Measurements from ENCODE around the gene NFIB. TPM values are rescaled to one million over a fixed set of nuclear protein-coding genes. Genes with fewer than 3 reads are reported as not detected.

Gene NFIB
- total and polyA plus RNA-seq, 5 donors: 22.5 to 143 (median 134) TPM

DNA sequence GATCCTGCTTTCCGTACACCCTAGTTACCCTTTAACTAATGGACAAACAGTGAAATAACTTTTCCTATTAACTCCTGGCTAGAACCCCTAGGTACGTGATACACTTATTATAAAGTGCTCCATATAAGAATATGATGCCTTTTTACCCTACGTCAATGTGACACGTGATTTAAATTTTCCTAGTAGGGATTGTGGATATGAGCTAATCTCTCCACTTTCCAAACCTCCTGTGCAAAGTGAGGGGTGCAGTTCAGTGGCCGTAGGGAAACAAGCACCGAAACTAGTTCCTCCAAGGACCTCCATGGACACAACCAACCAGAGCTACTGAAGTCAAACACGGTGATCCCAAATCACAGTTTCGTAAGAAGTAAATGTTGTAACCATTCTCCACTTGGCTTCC is 19.3 kb downstream of the NFIB start:
- WGBS: 74% methylated on average over 8 of the region's 8 CpGs
- ATAC-seq (peak; percentile 43 to 61), DNase-seq (no peak)
- Histone ChIP-seq H3K4me1 (ENCODE audit: control insufficient read depth, insufficient read depth, low read length) (peaks cover 4% of the 10 kb centered on the region), H3K4me3 (ENCODE audit: low read length) (no peak overlapping the region), H3K9me3 (ENCODE audit: control insufficient read depth, low read length) (no peaks in the 10 kb centered on the region), H3K27me3 (ENCODE audit: control insufficient read depth, insufficient read depth) (no peaks in the 10 kb centered on the region), H3K27ac (ENCODE audit: low read length) (peak overlapping the region; percentile 4)
- intact Hi-C loops (cut with DNase I): no loop called here

GRCh38 chr9:14293801-14294200 is 20.1 kb downstream of the NFIB start:
- intact Hi-C loops (cut with DNase I): no loop called here
- 48% methylated on average over 3 of the region's 3 CpGs for WGBS
- Histone ChIP-seq H3K27ac (ENCODE audit: low read length) (no peak overlapping the region), H3K4me3 (ENCODE audit: low read length) (no peak overlapping the region), H3K4me1 (ENCODE audit: control insufficient read depth, insufficient read depth, low read length) (peaks cover 4% of the 10 kb centered on the region), H3K9me3 (ENCODE audit: control insufficient read depth, low read length) (no peaks in the 10 kb centered on the region), H3K27me3 (ENCODE audit: control insufficient read depth, insufficient read depth) (no peaks in the 10 kb centered on the region)
- DNase-seq: no peak
- ATAC-seq: no peak

DNA sequence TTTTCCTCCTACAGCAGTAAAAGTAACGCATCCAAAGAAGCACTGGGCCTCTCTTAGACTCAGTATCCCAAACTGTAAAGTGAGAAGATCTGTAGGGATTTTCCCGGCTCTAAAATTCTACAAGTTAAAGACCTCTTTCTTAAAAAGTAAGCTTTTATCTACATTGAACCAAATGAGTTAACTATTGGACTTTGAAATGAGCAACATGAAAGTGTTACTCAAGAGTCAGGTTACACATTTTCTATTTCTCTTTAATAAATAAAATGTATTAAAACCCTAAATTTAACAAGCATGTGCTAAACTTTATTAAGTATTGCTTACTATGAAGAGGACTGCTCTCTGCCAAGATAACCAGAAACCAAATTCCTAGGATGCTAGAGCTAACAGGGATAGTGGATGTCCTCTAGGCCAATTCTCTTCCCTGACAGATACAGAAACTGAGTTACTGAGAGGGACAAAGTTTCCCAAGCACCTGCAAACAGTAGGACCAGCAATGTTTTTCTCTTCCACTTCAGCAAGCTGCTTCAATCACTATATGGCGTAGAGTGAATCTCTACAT is 21.7 kb downstream of the NFIB start:
- no peaks in the 10 kb centered on the region for H3K9me3 ChIP-seq (ENCODE audit: control insufficient read depth, low read length)
- H3K27me3 ChIP-seq (ENCODE audit: control insufficient read depth, insufficient read depth): no peaks in the 10 kb centered on the region
- DNase-seq (no peak), ATAC-seq (peak in 1 of 2 donors; percentile 51)
- WGBS: 83% methylated on average over 3 of the region's 3 CpGs
- intact Hi-C loops (cut with DNase I): no loop called here
- peaks cover 4% of the 10 kb centered on the region for H3K4me1 ChIP-seq (ENCODE audit: control insufficient read depth, insufficient read depth, low read length)
- H3K27ac ChIP-seq (ENCODE audit: low read length): no peak overlapping the region
- H3K4me3 ChIP-seq (ENCODE audit: low read length): no peak overlapping the region

DNA sequence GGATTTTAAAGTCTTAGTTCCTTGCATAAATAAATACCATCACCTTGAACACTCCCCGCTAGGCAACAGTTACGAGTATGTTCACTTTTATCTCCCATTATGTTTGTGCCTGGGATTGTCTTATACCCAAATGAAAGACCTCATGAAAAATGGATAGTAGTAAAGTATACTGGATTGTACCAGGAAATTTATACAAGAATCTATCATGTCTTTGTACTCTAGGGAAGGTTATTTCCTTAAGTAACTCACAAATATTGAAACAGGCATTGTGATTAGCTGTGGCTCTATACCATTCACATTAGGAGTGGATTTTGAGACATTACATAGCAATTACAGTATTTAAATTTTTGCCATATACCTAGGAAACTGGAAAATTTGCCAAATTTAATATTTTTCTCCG is 24.0 kb downstream of the NFIB start:
- Histone ChIP-seq H3K4me1 (ENCODE audit: control insufficient read depth, insufficient read depth, low read length) (peaks cover 3% of the 10 kb centered on the region), H3K9me3 (ENCODE audit: control insufficient read depth, low read length) (no peaks in the 10 kb centered on the region), H3K27ac (ENCODE audit: low read length) (no peak overlapping the region), H3K4me3 (ENCODE audit: low read length) (no peak overlapping the region), H3K27me3 (ENCODE audit: control insufficient read depth, insufficient read depth) (no peaks in the 10 kb centered on the region)
- no peak for DNase-seq
- intact Hi-C loops (cut with DNase I): no loop called here
- WGBS: 81% methylated on average over 3 of the region's 3 CpGs
- ATAC-seq: no peak

DNA sequence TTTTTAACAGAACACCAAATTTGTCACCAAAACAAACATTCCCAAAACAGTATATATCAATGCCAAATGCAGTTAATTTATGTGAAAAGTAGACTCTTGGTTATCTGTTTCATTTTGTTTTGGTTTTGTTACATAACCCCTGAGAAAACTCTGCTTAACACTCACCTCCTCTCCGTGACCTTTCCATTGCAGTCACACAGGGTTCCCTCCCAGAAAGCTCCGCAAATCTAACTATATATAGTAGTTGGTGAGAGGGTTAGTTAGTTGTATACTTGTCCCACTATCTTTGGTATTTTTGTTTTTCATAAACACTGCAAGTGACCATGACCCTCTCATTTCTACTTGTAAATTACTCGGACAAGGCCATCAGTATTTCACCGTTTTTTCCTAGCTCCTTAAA is 25.5 kb downstream of the NFIB start:
- WGBS: 53% methylated on average over 4 of the region's 4 CpGs
- Histone ChIP-seq H3K27me3 (ENCODE audit: control insufficient read depth, insufficient read depth) (no peaks in the 10 kb centered on the region), H3K27ac (ENCODE audit: low read length) (no peak overlapping the region), H3K4me1 (ENCODE audit: control insufficient read depth, insufficient read depth, low read length) (peaks cover 4% of the 10 kb centered on the region), H3K4me3 (ENCODE audit: low read length) (no peak overlapping the region), H3K9me3 (ENCODE audit: control insufficient read depth, low read length) (no peaks in the 10 kb centered on the region)
- DNase-seq (no peak), ATAC-seq (peak; percentile 68 to 74)
- intact Hi-C loops (cut with DNase I): no loop called here

DNA sequence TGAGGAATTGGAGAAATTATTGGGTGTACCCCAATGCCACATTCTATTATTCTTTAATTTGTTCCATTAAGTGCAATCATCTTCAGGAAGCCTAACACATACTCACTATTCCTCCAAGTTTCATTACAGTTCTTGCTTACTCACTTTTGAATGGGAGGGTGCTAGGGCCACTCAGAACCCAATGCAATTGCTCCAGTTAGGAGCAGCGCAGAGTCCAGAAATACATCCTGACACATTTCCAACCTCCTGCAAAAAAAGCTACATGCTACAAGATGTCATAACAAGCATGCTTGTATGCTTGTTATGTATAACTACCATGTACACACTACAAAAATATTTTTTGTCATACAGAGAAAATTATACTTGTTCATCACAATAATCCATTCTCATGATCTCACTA is 27.8 kb downstream of the NFIB start:
- no peaks in the 10 kb centered on the region for H3K9me3 ChIP-seq (ENCODE audit: control insufficient read depth, low read length)
- 63% methylated on average over 1 of the region's 1 CpG for WGBS
- ATAC-seq: peak in 1 of 2 donors; percentile 41
- peak overlapping the region; percentile 37 for H3K27ac ChIP-seq (ENCODE audit: low read length)
- intact Hi-C loops (cut with DNase I): no loop called here
- peaks cover 9% of the 10 kb centered on the region for H3K4me1 ChIP-seq (ENCODE audit: control insufficient read depth, insufficient read depth, low read length)
- no peak for DNase-seq
- H3K27me3 ChIP-seq (ENCODE audit: control insufficient read depth, insufficient read depth): no peaks in the 10 kb centered on the region
- H3K4me3 ChIP-seq (ENCODE audit: low read length): no peak overlapping the region

GRCh38 chr9:14283276-14283675 is 30.7 kb downstream of the NFIB start:
- peaks cover 15% of the 10 kb centered on the region for H3K4me1 ChIP-seq (ENCODE audit: control insufficient read depth, insufficient read depth, low read length)
- H3K4me3 ChIP-seq (ENCODE audit: low read length): no peak overlapping the region
- no peaks in the 10 kb centered on the region for H3K27me3 ChIP-seq (ENCODE audit: control insufficient read depth, insufficient read depth)
- H3K27ac ChIP-seq (ENCODE audit: low read length): no peak overlapping the region
- ATAC-seq (peak in 1 of 2 donors; percentile 49), DNase-seq (no peak)
- intact Hi-C loops (cut with DNase I): no loop called here
- no peaks in the 10 kb centered on the region for H3K9me3 ChIP-seq (ENCODE audit: control insufficient read depth, low read length)
- 53% methylated on average over 1 of the region's 1 CpG for WGBS

DNA sequence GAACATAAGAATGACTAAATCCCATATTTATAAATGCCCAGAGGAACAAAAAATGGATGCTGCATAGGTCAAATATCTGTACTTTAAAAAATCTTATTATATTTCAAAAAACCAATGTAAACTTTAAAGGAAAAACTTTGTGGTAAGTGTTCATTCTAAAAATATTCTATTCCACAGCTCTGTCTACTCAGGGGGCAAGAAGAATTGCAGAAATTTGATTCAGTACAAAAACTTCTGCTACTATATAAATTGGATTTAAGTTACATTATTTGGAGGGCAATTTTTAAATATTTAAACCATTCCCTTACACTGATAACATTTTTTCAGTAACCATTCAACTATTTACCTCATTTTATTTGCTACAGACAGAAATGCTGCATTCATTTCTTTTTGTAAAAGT is 32.1 kb downstream of the NFIB start:
- no peak for ATAC-seq
- Histone ChIP-seq H3K4me3 (ENCODE audit: low read length) (no peak overlapping the region), H3K9me3 (ENCODE audit: control insufficient read depth, low read length) (no peaks in the 10 kb centered on the region), H3K27me3 (ENCODE audit: control insufficient read depth, insufficient read depth) (no peaks in the 10 kb centered on the region), H3K4me1 (ENCODE audit: control insufficient read depth, insufficient read depth, low read length) (peaks cover 21% of the 10 kb centered on the region), H3K27ac (ENCODE audit: low read length) (no peak overlapping the region)
- DNase-seq: no peak
- intact Hi-C loops (cut with DNase I): no loop called here

DNA sequence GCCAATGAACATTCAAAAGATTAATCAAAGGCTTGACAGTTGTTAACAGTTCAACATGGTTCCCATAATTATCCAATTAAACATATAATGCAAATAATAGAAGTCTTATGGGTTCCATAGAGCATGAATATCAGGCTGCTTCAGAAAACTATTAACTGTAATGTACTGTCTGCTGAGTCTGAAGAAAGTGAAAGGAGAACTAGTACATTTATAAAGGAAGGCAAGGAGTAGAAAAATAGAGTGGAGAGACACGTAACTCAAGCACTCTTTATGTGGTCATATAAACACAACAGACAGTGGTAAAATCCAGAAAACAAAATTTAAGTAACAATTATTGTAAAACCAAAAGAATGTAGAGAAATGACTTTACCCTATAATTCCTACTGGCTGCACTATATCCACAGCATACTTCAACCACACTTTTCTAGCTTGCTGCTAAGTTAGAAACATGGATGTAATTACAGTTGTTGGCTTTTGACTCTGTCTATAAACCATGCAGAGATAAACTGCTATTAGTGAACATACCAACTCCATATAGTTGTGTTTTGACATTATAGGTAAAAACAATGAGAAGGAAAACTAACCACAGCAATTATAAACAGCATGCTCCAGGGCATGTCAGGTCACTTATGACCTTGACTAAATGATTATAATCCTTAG is 32.7 kb downstream of the NFIB start:
- H3K27me3 ChIP-seq (ENCODE audit: control insufficient read depth, insufficient read depth): no peaks in the 10 kb centered on the region
- DNase-seq (no peak), ATAC-seq (no peak)
- 0% methylated on average over 1 of the region's 1 CpG for WGBS
- peaks cover 21% of the 10 kb centered on the region for H3K4me1 ChIP-seq (ENCODE audit: control insufficient read depth, insufficient read depth, low read length)
- H3K9me3 ChIP-seq (ENCODE audit: control insufficient read depth, low read length): no peaks in the 10 kb centered on the region
- H3K4me3 ChIP-seq (ENCODE audit: low read length): no peak overlapping the region
- H3K27ac ChIP-seq (ENCODE audit: low read length): no peak overlapping the region
- intact Hi-C loops (cut with DNase I): no loop called here

GRCh38 chr9:14279671-14280070 is 34.3 kb downstream of the NFIB start:
- WGBS: 73% methylated on average over 3 of the region's 3 CpGs
- H3K4me3 ChIP-seq (ENCODE audit: low read length): no peak overlapping the region
- peaks cover 22% of the 10 kb centered on the region for H3K4me1 ChIP-seq (ENCODE audit: control insufficient read depth, insufficient read depth, low read length)
- ATAC-seq: no peak
- intact Hi-C loops (cut with DNase I): no loop called here
- H3K27me3 ChIP-seq (ENCODE audit: control insufficient read depth, insufficient read depth): no peaks in the 10 kb centered on the region
- no peaks in the 10 kb centered on the region for H3K9me3 ChIP-seq (ENCODE audit: control insufficient read depth, low read length)
- H3K27ac ChIP-seq (ENCODE audit: low read length): no peak overlapping the region
- DNase-seq: no peak

- Histone ChIP-seq H3K9me3 (ENCODE audit: control insufficient read depth, low read length) (no peaks in the 10 kb centered on the region), H3K4me1 (ENCODE audit: control insufficient read depth, insufficient read depth, low read length) (peaks cover 21% of the 10 kb centered on the region), H3K27ac (ENCODE audit: low read length) (peak overlapping the region; percentile 8), H3K4me3 (ENCODE audit: low read length) (no peak overlapping the region), H3K27me3 (ENCODE audit: control insufficient read depth, insufficient read depth) (no peaks in the 10 kb centered on the region)
- DNase-seq (no peak), ATAC-seq (no peak)
- WGBS: 75% methylated on average over 5 of the region's 5 CpGs
- intact Hi-C loops (cut with DNase I): no loop called here
Measured at GRCh38 chr9:14278291-14278721, 35.6 kb downstream of the NFIB start.

- DNase-seq (no peak), ATAC-seq (no peak)
- intact Hi-C loops (cut with DNase I): no loop called here
- no peaks in the 10 kb centered on the region for H3K9me3 ChIP-seq (ENCODE audit: control insufficient read depth, low read length)
- WGBS: 59% methylated on average over 3 of the region's 3 CpGs
- H3K4me3 ChIP-seq (ENCODE audit: low read length): no peak overlapping the region
- H3K27ac ChIP-seq (ENCODE audit: low read length): no peak overlapping the region
- H3K27me3 ChIP-seq (ENCODE audit: control insufficient read depth, insufficient read depth): no peaks in the 10 kb centered on the region
- H3K4me1 ChIP-seq (ENCODE audit: control insufficient read depth, insufficient read depth, low read length): peaks cover 20% of the 10 kb centered on the region
Measured at GRCh38 chr9:14277761-14278160, 36.2 kb downstream of the NFIB start.
